ENCODE measurements around the gene PELI3. TPM values are rescaled to one million over a fixed set of nuclear protein-coding genes. Genes with fewer than 3 reads are reported as not detected.

Gene PELI3
- total RNA-seq, 1 donor from 2014 or later: 2.7 TPM

DNA sequence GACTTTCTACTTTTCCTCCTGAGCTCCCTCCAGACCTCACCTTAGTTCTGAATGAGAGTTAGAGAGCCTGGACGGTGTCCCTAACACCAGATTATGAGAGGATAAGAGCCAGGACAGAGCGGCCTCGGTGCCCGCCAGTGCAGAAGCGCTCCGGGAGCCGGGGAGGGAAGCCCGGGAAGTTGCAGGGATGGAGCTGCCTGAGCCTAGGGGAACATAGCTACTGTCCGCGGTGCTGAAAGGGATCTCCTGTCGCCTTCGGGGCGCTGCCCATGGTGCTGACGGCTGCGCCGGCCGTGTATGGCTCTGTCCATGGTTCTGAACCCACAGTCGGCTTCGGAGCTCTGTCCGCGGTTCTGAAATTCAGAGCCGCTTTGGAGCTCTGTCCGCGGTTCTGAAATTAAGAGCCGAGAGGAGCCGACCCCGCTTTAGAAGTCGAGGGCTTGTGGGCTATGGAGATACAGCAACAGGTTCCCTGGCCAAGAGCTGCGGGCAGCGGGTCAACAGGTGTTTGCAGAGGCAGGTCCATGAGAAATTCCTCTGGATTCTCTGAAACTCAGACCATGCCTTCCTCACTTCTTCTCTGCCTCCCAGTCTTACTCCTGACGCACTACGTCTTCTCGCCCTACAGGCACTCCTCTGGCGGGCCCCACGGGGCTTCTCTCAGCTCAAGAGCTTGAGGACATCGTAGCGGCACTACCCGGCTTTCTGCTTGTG, 45.1 kb upstream of the PELI3 start:
- Mint-ChIP-seq H3K36me3 (peaks cover 4% of the 10 kb centered on the region), H3K27me3 (ENCODE audit: insufficient read depth, low read depth) (peaks cover 41% of the 10 kb centered on the region), H3K27ac (no peak overlapping the region), H3K4me1 (peaks cover 28% of the 10 kb centered on the region), H3K4me3 (peak overlapping the region; percentile 41), H3K9me3 (no peaks in the 10 kb centered on the region)
- peak; percentile 97 for DNase-seq (ENCODE audit: low spot score)
- Histone ChIP-seq H3K4me3 (no peak overlapping the region), H3K4me2 (peak overlapping the region; percentile 72), H2AFZ (replicated peaks) (no peak overlapping the region), H3K79me2 (ENCODE audit: low read depth) (no peaks in the 10 kb centered on the region), H3K4me1 (peaks cover 16% of the 10 kb centered on the region), H3K9me3 (ENCODE audit: low read depth) (no peaks in the 10 kb centered on the region), H3K9ac (no peak overlapping the region), H3F3A (ENCODE audit: low read depth) (peaks cover 9% of the 10 kb centered on the region), H3K36me3 (no peaks in the 10 kb centered on the region), H3K27ac (no peak overlapping the region), H3K27me3 (peaks cover 37% of the 10 kb centered on the region), H4K20me1 (ENCODE audit: low read depth) (peaks cover 56% of the 10 kb centered on the region)
- TF ChIP-seq EZH2phosphoT487 (IDR thresholded peaks at IDR 0.05) (peak; percentile 64), EZH2 (IDR thresholded peaks at IDR 0.05) (peak; percentile 70)
- TF ChIP-seq, protein P1, sequence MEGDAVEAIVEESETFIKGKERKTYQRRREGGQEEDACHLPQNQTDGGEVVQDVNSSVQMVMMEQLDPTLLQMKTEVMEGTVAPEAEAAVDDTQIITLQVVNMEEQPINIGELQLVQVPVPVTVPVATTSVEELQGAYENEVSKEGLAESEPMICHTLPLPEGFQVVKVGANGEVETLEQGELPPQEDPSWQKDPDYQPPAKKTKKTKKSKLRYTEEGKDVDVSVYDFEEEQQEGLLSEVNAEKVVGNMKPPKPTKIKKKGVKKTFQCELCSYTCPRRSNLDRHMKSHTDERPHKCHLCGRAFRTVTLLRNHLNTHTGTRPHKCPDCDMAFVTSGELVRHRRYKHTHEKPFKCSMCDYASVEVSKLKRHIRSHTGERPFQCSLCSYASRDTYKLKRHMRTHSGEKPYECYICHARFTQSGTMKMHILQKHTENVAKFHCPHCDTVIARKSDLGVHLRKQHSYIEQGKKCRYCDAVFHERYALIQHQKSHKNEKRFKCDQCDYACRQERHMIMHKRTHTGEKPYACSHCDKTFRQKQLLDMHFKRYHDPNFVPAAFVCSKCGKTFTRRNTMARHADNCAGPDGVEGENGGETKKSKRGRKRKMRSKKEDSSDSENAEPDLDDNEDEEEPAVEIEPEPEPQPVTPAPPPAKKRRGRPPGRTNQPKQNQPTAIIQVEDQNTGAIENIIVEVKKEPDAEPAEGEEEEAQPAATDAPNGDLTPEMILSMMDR (IDR thresholded peaks at IDR 0.05): no peak

- no peak for TF ChIP-seq EZH2phosphoT487 (IDR thresholded peaks at IDR 0.05)
- TF ChIP-seq, protein P1 (IDR thresholded peaks at IDR 0.05): no peak
- H3K9ac ChIP-seq: no peak overlapping the region
- Mint-ChIP-seq H3K27ac (no peak overlapping the region), H3K4me1 (peaks cover under 1% of the 10 kb centered on the region), H3K4me3 (no peak overlapping the region), H3K27me3 (ENCODE audit: insufficient read depth, low read depth) (peaks cover 16% of the 10 kb centered on the region), H3K36me3 (peaks cover 2% of the 10 kb centered on the region), H3K9me3 (no peaks in the 10 kb centered on the region)
- H3K4me2 ChIP-seq: no peak overlapping the region
- H3K27ac ChIP-seq: no peak overlapping the region
- no peak overlapping the region for H2AFZ ChIP-seq (replicated peaks)
- DNase-seq (ENCODE audit: low spot score): no peak
- no peaks in the 10 kb centered on the region for H3K36me3 ChIP-seq
- H3K9me3 ChIP-seq (ENCODE audit: low read depth): no peaks in the 10 kb centered on the region
- H4K20me1 ChIP-seq (ENCODE audit: low read depth): peaks cover 15% of the 10 kb centered on the region
- no peaks in the 10 kb centered on the region for H3F3A ChIP-seq (ENCODE audit: low read depth)
- no peaks in the 10 kb centered on the region for H3K4me1 ChIP-seq
- H3K4me3 ChIP-seq: no peak overlapping the region
- peaks cover 5% of the 10 kb centered on the region for H3K27me3 ChIP-seq
- H3K79me2 ChIP-seq (ENCODE audit: low read depth): no peaks in the 10 kb centered on the region
Measured at GRCh38 chr11:66426314-66426713, 40.4 kb upstream of the PELI3 start.

DNA sequence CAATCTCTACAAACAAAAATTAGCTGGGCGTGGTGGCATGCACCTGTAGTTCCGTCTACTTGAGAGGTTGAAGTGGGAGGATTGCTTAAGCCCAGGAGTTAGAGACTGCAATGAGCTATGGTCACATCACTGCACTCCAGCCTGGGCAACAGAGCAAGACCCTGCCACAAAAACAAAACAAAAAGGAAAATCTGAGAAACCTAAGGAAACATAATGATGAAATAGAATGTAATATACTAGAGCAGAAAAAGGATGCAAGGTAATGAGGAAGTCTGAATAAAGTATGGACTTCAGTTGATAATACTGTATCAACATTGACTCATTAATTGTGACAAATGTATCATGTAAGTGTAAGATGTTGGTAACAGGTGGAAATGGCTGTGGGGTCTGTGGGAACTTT, 37.8 kb upstream of the PELI3 start:
- peaks cover 7% of the 10 kb centered on the region for H3K27me3 Mint-ChIP-seq (ENCODE audit: insufficient read depth, low read depth)
- no peak overlapping the region for H3K27ac Mint-ChIP-seq
- H3K9me3 Mint-ChIP-seq: no peaks in the 10 kb centered on the region
- Histone ChIP-seq H3K4me1 (no peaks in the 10 kb centered on the region), H4K20me1 (ENCODE audit: low read depth) (no peaks in the 10 kb centered on the region), H3K4me3 (no peak overlapping the region), H3K9me3 (ENCODE audit: low read depth) (no peaks in the 10 kb centered on the region), H3K9ac (no peak overlapping the region), H3K36me3 (no peaks in the 10 kb centered on the region), H3K4me2 (no peak overlapping the region), H3F3A (ENCODE audit: low read depth) (no peaks in the 10 kb centered on the region), H2AFZ (replicated peaks) (no peak overlapping the region), H3K27ac (no peak overlapping the region), H3K79me2 (ENCODE audit: low read depth) (no peaks in the 10 kb centered on the region), H3K27me3 (no peaks in the 10 kb centered on the region)
- peaks cover 2% of the 10 kb centered on the region for H3K36me3 Mint-ChIP-seq
- DNase-seq (ENCODE audit: low spot score): no peak
- no peaks in the 10 kb centered on the region for H3K4me1 Mint-ChIP-seq
- TF ChIP-seq EZH2 (IDR thresholded peaks at IDR 0.05) (no peak), EZH2phosphoT487 (IDR thresholded peaks at IDR 0.05) (no peak)
- TF ChIP-seq, protein P1 (IDR thresholded peaks at IDR 0.05): no peak
- H3K4me3 Mint-ChIP-seq: no peak overlapping the region
